CD4-positive, alpha-beta T cell treated with Interferon alpha-2 for 1 hour (primary cell): ENCODE data around the gene TIPRL.

Source experiments
- DNase-seq, 2 donors: peaks; one replicate each; pipeline ENCODE4 v3.0.0-alpha.2; 2020 to 2022

TIPRL gene

GRCh38 chr1:168218658-168219057 lies 39.9 kb downstream of the TIPRL start:
- no peak for DNase-seq

- DNase-seq, result no peak
Measured at GRCh38 chr1:168220470-168220871, 41.7 kb downstream of the TIPRL start.

- DNase-seq, result no peak
Measured at GRCh38 chr1:168221275-168221674, 42.5 kb downstream of the TIPRL start.

GRCh38 chr1:168223261-168223660 lies 44.5 kb downstream of the TIPRL start:
- DNase-seq, result no peak

- no peak for DNase-seq
Measured at GRCh38 chr1:168223681-168224540, 45.1 kb downstream of the TIPRL start.

GRCh38 chr1:168224991-168225390 lies 46.2 kb downstream of the TIPRL start:
- no peak for DNase-seq

GRCh38 chr1:168225476-168226190 lies 46.9 kb downstream of the TIPRL start, which contains the start of gene SFT2D2:
Gene SFT2D2, plus strand, starts transcription at chr1:168226004. Its CDS starts 76 bp downstream, at chr1:168226080.
- peak; percentile 73 to 81 for DNase-seq

- DNase-seq, result no peak
Measured at GRCh38 chr1:168227620-168228019, 48.9 kb downstream of the TIPRL start.

- no peak for DNase-seq
Measured at GRCh38 chr1:168229893-168230292, 51.1 kb downstream of the TIPRL start.

GRCh38 chr1:168230709-168231108 lies 51.9 kb downstream of the TIPRL start:
- no peak for DNase-seq

GRCh38 chr1:168234846-168235547 lies 56.2 kb downstream of the TIPRL start:
- peak; percentile 28 to 66 for DNase-seq

- no peak for DNase-seq
Measured at GRCh38 chr1:168235548-168235885, 56.8 kb downstream of the TIPRL start.

- DNase-seq, result no peak
Measured at GRCh38 chr1:168235937-168236336, 57.2 kb downstream of the TIPRL start.

- no peak for DNase-seq
Measured at GRCh38 chr1:168236836-168237611, 58.3 kb downstream of the TIPRL start.

- no peak for DNase-seq
Measured at GRCh38 chr1:168243198-168243597, 64.4 kb downstream of the TIPRL start.

GRCh38 chr1:168243636-168244212 lies 65.0 kb downstream of the TIPRL start:
- DNase-seq, result no peak

GRCh38 chr1:168245042-168245441 lies 66.3 kb downstream of the TIPRL start:
- no peak for DNase-seq

- no peak for DNase-seq
Measured at GRCh38 chr1:168246506-168246905, 67.7 kb downstream of the TIPRL start.
